GM19438 (cell line): ENCODE measurements around the gene BACH2.

ENCODE experiments used
- ATAC-seq: cut with Tn5 transposase; IDR thresholded peaks from one replicate; pipeline ENCODE4 v1.9.1; 2021; ENCODE audit warnings: low read depth; ENCODE audit not compliant: unreplicated experiment

Gene BACH2

DNA sequence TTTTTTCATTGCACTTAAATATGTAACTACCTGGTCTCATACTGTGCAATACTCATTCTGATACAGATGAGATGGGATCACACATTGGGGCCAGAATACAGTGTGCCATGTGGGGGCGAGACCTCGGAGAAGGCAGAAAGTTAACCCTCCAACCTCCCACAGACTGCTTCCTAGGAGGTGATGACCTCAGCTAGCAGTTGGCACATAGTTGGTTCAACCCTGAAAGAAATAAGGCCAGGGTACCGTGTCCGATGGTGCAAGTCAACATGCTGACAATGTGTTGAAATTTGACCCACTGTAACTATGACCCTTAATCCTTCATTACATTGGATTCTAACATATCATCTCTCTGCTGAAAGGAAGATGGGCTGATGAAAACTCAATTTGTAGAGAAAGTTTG, 340.5 kb downstream of the BACH2 start:
- ATAC-seq: no peak

DNA sequence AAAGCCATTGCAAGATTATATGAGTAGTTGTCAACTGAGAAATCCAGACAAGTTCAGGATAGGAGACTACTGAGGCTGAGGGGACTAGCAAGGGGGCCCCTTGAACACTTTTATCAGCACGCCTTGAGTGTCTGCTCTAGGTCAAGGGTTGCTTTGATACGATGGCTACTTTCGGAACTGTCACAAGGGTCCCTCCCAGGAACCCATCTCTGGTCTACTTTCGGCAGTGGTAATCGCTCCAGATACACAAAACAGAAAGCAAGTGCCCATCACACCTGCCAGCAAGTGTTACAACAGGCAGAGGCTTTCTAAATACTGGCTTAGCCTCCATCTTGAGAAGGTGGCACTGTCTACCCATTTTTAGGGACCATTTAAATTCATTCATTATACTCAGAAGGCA, 341.3 kb downstream of the BACH2 start:
- no peak for ATAC-seq

DNA sequence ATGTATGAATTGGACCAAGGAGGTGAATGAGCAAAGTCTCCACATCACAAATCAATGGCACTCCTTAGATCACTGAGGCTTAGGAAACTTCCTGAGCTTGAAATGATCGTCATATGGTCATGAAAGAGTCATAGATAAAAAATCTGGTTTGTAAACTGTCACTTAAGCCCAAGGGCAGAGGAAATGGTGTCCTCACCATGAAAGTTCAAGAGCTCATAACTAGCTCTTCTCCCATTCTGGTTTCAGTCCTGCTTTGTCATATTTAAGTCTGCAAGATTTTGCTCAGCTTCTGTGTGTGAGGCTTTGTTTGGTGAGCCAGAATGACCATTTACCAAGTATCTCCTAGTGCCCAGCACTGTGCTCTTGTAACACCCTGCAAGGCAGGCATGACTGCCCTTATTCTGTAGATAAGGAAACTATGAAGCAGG, 341.9 kb downstream of the BACH2 start:
- ATAC-seq: no peak

DNA sequence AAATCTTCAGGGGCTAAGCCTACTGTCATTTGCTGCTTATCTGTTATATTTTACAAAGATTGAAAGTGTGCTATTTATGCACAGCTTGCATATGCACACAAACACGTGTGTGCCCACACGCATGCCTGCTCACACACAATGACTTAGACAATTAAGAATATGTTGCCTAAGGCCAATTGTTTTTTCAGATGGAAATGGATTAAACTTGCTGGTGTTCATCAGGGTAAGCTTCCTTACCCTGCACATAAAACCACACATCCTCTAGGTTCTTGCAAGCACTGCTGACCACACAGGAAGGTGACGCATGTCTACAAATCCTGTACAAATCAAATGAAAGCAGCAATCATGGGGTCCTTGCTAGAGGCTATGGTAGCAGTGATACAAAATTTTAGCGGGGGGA, 344.0 kb downstream of the BACH2 start:
- ATAC-seq: no peak

DNA sequence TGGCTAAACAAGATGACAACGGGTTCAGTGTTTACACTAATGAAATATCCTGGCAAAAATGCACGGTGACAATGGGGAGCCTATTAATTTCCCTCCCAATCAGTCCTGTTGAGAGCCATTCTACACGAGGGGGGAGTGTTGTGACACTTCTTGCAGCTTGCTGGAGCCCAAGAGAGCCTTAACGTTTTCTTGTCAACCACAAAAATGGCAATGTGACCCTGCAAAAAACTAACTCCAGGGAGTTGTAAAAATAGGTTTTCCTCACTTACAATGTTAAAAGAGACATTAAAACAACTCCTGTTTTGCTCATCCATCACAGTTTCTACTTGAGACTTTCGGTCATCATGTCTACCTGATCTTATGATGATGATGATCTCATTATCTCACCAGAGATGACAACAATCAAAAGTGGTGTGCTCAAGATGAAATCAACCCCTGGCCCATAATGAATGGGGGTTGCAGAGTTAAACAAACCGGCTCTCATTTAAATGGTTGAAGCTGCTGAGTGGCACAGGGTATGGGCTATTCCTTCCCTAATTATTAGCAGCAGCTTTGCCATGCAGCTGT, 344.5 kb downstream of the BACH2 start:
- no peak for ATAC-seq

DNA sequence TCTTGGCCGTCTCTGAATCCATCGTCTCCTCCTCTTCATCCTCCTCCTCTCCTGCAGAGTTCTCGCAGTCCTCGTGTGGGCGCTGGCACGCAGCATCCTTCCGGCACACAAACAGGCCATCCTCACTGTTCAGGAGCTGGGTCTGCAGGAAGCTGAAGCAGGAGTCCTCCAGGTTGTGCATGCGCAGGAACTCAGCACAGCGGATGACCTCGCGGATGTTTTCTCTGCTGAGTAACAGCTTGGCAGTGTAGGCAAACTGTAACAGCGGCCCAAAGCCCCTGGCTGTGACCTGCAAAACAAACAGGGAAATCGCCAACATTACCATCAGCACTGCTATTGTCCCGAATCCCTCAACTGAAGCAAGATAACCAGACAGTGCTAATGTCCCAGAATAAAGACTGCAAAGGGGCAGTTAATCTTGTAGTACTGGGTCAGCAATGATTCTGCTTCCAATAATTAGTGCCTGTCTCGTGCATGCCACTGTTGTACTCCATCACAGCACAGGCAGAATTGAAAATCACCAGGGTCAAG, 345.0 kb downstream of the BACH2 start:
- ATAC-seq: no peak

DNA sequence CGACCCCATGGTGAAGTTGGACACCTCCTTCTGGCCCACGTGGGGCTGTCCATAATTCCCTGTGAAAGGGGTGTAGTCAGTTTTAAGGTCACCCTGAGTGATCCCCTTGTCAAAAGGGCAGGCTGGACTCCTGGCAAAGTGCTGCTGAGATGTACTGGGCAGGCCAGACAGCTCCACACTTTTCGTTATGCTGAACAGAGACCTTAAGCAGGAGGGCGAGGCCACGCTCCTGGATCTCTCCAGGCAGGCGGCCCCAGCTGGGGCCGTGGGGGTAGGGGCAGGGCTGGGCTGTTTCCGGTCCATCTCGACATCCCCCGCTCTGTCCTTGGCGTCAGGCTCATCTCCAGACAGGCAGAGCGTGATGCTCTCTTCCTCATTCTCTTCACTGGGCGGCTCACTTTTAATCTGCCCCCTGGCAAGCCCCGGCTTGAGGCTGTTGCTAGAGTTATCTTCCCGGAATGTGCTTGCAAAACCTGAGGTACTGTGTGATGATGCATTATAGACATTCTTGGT, 345.7 kb downstream of the BACH2 start:
- ATAC-seq: no peak

DNA sequence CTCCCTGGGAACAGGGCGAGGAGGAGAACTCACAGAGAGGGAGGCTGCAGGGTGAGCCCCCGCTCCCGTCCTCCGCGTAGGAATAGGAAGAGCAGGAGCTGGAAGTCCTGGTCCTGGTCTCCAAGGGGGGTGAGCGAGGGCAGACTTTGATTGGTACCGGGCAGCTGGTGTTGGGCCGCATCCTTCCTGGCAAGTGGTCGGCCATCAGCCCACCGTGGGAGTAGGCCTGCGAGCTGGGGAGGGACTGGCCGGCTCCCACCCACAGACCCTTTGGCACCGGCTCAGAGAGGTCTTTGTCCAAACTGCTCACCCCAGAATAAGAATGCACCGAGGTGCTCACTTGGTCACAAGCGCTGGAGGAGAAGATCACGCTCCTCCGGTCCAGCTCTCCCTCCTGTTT, 346.2 kb downstream of the BACH2 start:
- ATAC-seq: no peak

DNA sequence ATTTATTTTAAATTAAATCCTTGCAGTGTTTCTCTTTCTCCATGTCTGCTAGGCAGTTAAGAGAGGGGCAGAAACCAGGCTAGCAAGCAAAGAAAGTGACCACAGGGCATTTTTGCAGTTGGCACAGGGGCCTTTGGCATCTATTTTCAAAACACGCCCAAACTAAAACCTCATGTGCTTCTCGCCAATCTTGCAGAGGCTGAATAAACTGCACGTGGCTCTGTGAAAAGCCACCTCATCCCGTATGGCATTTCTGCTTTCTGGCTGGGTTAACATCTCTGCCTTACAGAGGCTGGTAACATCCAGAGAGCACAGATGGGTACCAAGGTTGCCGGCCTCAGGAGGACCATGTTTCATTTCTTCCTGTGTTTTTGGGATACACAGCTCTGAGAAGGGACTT, 347.8 kb downstream of the BACH2 start:
- ATAC-seq: no peak

DNA sequence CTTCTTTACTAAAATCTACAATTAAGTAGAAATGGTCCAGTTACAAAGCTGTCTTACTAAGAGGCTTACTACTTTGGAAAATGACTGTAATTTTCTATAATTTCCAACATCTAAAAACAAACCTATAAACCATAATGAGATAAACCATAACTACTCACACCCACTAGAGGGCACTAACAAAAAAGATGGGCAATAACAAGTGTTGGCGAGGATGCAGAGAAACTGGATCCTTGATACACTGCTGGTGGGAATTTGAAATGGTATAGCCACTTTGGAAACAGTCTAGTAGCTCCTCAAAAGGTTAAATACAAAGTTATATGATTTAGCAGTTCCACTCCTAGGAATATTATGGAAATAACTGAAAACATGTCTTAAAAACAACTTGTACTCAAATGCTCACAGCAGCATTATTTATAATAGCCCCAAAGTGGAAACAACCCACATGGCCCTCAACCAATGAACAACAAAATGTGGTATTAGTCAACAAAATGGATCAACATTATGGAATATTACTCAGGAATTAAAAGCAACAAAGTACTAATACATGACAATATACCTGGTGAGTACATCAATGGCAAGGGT, 351.7 kb downstream of the BACH2 start:
- ATAC-seq: no peak

DNA sequence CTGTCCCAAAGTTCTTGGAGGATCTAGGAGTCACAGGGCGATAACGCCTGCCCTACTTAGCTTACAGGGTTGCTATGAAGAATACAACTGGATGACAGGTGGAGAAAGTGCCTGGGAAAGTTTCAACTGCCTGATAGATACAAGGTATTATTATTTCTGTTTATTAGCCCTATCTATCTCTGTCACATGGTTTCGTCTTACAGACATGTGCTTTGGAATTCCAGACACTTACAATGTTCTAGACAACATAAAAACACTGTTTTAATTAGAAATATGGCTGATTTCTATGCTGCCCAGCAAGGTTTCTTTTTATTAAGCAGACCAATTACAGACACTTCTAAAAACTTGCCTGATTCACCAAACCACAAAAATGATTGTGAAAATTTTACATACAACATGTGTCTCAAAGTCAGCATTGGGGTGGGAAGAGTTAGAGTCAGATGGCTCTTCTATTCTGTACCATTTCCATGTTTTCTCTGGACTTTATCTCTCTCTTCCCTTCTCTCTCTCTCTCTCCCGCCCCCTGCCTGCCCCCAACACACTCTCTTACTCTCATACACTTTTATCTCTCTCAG, 352.4 kb downstream of the BACH2 start:
- ATAC-seq: no peak

DNA sequence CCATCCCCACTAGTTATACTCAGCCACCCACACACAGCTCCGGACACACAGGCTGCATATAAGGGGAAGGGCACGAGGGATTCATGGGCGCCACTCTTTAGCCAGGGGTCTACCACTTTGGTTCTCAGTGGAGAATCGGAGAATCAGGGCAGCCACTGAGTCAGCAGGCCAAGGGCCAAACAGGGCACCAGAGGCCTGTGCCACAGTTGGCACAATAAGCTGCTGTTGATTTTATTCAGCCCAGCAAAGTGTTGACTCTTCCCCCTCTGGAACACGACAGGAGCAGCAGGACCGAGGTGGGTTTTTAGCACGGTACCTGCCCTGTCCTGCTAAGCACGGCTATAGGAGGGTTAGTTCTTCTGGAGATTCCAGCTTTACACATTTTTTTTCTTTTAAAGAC, 354.0 kb downstream of the BACH2 start:
- no peak for ATAC-seq

DNA sequence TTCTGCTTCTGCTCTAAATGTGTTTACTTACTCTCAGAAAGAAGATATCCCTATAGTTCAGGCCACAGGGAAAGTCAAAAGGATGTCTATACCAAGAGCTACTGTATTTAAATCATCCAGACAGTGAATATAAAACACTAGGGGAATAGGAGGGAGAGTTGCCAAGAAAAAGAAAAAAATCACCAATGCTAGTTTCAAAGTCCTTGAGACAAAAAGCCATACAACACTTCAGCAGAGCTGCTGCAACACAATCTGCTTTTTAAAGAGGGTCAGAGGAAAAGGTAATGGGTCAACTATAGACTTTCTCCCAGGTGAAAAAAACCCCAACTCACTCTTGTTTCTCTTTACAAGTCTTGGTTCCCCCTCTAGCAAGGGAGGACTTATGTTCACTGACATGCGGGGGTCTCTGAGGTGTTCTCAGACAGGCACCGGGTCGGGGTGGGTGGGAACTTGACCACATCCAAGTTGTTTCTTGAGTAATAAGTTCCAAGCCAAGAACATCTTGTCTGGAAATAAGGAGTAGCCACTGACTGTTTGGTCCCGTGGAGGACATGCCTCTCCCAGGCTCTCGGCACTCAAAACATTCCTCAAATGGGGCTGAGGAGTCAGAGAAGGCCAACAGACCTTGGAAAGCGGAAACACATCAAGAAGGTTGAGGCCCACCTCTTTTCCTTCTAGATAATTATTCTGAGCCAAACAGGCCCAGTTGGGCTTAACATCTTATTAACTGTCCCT, 354.7 kb downstream of the BACH2 start:
- no peak for ATAC-seq

DNA sequence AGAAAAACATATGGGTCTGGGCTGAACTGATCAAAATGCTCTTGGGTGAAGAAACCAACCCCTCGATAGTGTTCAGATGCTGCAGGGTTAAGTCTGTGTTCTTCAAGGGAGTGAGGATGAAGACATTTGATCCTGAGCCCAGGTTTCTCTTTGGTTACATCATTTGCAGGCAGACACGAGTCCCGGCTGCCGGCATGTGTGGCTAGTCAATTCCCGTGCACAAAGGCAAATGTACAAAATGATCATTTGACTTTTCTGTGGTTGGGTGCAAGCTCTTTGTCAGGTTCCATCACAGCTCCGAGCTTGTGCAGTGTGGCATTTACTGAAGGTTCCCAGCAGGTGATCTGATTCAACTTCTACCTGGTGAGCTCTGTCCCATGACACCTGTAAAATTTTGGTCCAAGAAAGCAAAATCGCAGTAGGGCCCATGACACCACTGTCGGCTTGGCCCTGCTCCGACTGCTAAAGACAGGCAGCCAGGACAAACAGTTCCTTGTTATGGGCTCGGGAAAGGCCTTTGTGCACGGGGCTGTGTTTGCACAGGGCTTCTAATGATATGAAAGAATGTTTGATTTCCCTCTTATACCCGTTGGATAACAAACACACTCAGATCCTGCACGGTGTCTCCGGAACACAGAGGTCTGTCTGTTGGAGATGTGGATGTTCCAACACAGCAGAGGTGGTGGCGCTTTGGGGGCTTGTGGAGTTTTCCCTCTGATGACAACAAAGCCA, 355.4 kb downstream of the BACH2 start:
- ATAC-seq: no peak

DNA sequence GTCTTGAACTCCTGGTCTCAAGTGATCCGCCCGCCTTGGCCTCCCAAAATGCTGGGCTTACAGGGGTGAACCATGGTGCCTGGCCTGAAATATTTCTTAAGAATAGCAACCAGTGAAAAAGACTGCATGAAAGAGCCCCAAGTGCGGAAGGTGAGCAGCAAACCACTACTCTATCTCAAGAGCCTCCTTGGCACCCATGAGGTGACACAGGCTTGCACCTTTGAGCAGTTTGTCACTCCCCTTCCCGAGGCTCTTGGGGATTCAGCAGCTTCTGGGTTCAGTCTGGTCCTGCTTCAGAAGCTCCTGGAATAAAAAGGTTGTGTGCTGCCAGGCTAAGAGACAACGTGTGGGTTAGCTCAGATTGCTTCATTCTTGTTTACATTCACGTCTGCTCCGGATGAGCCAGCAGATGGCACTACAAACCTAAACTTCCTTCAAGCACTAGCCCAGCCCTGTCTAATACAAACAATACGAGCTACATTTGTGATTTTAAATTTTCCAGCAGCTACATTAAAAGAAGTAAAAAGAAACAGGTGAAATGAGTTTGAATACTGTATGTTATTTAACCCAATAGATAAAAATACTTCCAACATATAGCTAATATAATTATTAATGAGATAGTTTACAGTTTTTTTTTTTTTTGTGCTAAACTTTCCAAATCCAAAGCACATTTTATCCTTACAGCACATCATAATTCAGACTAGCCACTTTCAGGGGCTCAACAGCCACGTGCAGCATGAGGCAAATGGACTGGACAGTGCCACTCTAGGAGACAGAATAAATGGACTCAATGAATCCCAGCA, 356.2 kb downstream of the BACH2 start:
- ATAC-seq: peak; percentile 86

DNA sequence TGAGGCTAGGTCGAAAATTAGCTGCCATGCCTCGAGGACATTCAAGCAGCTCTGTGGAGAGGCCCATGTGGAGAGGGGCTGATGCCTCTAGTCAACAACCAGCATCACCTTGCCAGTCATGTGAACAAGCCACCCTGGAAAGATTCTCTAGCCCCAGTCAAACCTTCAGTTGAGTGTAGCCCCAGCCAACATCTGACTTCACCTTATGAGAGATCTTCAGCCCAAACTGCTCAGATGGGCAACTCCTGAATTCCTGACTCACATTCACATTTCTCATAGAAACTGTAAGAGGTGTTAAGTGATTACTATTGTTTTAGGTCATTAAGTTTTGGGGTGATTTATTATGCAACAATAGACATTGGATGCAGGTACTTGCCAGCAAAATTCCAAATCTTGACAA, 357.5 kb downstream of the BACH2 start:
- no peak for ATAC-seq

DNA sequence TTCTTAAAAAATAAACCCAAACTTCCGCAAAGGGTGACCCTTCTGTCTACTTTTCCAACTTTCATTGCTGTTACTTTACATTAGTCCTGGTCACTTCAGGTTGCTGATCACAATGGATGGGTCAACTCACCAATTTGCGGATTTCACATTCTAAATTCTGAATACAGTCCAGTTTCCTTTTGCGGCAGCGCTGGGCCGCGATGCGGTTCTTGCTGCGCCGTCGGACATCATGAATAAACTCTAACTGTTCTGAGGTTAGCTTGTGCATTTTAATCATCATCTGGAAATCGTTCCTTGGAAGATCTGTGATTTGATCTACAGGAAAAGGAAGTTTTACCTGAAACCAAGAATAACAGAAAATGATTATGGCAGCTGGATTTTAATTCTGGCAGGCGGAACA, 358.6 kb downstream of the BACH2 start:
- no peak for ATAC-seq

DNA sequence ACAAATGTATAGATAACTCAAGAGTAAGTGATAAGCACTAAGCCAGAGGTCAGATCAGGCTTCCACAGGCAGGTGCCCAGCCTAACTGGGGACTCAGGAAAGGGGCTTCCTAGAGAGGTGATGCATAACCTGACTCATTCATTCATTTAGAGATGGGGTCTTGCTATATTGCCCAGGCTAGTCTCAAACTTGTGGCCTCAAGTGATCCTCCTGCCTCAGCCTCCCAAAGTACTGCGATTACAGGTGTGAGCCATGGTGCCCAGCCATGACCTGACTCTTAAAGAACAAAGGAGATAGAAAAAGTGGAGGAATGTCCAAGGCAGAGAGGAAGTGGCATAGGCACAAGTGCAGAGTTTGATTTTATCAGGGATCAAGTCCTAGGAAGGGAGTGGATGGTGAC, 360.5 kb downstream of the BACH2 start:
- ATAC-seq: no peak

DNA sequence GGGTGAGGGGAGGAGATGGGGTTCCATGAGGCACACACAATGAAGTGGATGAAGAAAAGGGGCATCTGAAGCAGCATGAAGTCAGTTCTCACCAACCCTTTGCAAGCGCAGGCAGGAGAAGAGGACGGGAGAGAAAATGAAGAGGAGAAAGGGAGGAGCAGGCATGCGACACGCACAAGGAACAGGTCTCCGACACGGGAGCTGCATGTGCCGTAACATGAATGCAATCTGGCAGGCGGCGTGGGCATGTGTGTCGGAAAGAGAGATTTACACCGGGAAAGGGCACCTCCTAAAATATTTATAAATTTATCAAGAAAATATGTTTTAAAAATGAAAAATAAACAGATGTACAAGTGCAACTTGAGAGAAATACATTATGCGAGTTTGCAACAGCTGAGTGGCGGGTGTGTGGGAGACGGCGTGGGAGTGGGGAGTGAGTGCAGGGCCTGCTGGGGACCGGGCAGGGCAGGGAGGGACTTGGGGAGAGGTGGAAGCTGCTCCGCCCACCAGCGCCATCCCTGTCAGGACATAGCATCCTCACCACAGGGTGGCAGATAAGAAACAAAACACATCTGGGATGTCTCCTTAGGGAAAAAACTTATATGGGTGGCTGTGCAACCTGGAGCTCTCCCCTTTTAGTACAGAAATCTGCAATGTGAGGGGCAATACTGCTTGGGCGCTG, 361.8 kb downstream of the BACH2 start:
- ATAC-seq: no peak
